Measurements from ENCODE around the gene HDAC7. TPM values are rescaled to one million over a fixed set of nuclear protein-coding genes. Genes with fewer than 3 reads are reported as not detected.

Gene HDAC7
- total and polyA plus RNA-seq, 4 donors: 49.3 to 119 (median 69.7) TPM

DNA sequence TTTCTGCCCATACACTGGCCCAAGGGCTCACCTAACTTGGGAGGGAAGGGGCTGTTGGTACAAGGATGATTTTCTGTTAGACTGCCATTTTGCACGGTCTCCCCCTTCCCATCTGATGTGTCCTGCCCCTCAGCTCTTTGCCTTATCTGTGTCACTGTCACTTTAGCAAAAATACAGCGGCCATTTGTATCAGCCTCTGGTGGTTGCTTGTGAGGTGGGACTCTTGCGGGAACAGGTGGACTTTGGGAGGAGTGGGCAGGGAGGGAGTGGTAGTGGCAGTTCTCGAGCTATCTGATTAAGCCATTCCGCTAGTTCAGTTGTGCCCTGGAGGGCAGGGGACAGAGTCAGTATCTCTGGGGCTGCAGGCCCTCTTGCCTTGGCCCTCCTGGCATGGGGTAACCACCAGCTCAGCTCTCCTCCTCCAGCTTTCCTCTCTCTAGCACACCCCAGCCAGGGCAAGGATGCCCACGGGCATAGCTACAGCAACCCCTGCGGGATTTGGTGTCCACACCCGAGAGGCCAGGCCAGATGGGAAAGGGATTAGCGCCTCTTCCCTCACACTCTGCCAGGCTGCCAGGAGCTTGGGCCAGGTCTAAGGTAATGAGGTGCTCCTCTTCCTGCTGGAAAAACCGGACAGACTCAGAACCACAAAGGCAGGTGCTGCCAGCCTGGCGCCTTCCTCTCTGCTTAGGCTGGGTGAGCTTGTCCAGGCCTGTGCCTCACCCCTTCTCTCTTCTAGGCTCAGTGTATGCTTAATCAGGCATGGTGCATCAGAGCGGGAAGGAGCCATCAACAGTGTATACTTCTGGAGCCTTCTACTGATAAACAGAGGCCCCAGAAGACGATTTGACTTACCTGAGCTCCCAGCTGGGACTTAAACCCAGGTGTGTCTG, 38.0 kb downstream of the HDAC7 start:
- Histone ChIP-seq H3K9me3 (ENCODE audit: control insufficient read depth in 4 of 4, insufficient read depth in 3 of 4, low read length in 3 of 4) (no peaks in the 10 kb centered on the region), H3K36me3 (ENCODE audit: control insufficient read depth in 4 of 4, insufficient read depth in 4 of 4, low read length in 4 of 4) (peaks cover 7 to 56% (median 26%) of the 10 kb centered on the region in 4 donors), H3K27ac (ENCODE audit: low read depth in 1 of 2, low read length in 1 of 2) (peak overlapping the region in 1 of 2 donors; percentile 26), H3K27me3 (ENCODE audit: control insufficient read depth in 3 of 3, insufficient read depth in 3 of 3, low read length in 2 of 3) (no peaks in the 10 kb centered on the region), H3K4me3 (no peak overlapping the region), H3K4me1 (ENCODE audit: control insufficient read depth in 5 of 5, insufficient read depth in 5 of 5, low read length in 5 of 5) (peaks cover 0 to 12% (median 0%) of the 10 kb centered on the region in 5 donors), H3K9ac (ENCODE audit: insufficient read depth in 1 of 2, low read length in 2 of 2) (no peak overlapping the region)
- 74 to 81% methylated on average over 13 of the region's 13 CpGs for WGBS, 2 donors
- TF ChIP-seq CTCF (IDR thresholded peaks at IDR 0.05; ENCODE audit: control extremely low read depth, extremely low read depth): no peak
- no peak for DNase-seq
- ATAC-seq (ENCODE audit: insufficient read depth, low FRiP score): no peak

DNA sequence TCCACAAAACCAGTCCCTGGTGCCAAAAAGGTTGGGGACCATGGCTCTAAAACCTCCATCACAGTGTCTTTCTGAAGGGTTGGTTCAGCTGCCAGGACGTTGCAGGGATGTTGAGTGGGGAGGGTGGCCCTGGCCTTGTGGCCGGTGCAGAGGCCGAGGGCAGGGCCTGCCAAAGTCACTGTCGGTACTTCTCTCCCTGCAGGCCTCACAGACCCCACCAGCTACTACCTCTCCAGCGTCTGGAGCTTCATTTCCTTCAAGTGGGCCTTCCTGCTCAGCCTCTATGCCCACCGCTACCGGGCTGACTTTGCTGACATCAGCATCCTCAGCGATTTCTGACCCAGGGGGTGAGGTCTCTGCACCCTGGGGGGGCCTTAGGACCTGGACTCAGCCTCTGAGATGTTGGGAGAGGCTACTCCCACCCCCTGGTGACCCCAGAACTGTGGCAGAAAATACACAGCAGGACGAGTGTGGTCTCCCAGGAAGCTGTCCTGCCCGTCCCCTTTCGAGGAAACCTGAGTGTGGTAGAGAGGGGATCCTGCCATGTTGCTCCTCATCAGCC, 39.7 kb downstream of the HDAC7 start:
- Histone ChIP-seq H3K27ac (ENCODE audit: low read depth in 1 of 2, low read length in 1 of 2) (no peak overlapping the region), H3K36me3 (ENCODE audit: control insufficient read depth in 4 of 4, insufficient read depth in 4 of 4, low read length in 4 of 4) (peaks cover 2 to 39% (median 11%) of the 10 kb centered on the region in 4 donors), H3K9me3 (ENCODE audit: control insufficient read depth in 4 of 4, insufficient read depth in 3 of 4, low read length in 3 of 4) (no peaks in the 10 kb centered on the region), H3K9ac (ENCODE audit: insufficient read depth in 1 of 2, low read length in 2 of 2) (no peak overlapping the region), H3K27me3 (ENCODE audit: control insufficient read depth in 3 of 3, insufficient read depth in 3 of 3, low read length in 2 of 3) (no peaks in the 10 kb centered on the region), H3K4me1 (ENCODE audit: control insufficient read depth in 5 of 5, insufficient read depth in 5 of 5, low read length in 5 of 5) (peaks cover 0 to 28% (median 0%) of the 10 kb centered on the region in 5 donors), H3K4me3 (no peak overlapping the region)
- no peak for TF ChIP-seq CTCF (IDR thresholded peaks at IDR 0.05; ENCODE audit: control extremely low read depth, extremely low read depth)
- ATAC-seq (ENCODE audit: insufficient read depth, low FRiP score) (no peak), DNase-seq (no peak)
- WGBS, 2 donors: 72 to 75% methylated on average over 11 of the region's 11 CpGs

DNA sequence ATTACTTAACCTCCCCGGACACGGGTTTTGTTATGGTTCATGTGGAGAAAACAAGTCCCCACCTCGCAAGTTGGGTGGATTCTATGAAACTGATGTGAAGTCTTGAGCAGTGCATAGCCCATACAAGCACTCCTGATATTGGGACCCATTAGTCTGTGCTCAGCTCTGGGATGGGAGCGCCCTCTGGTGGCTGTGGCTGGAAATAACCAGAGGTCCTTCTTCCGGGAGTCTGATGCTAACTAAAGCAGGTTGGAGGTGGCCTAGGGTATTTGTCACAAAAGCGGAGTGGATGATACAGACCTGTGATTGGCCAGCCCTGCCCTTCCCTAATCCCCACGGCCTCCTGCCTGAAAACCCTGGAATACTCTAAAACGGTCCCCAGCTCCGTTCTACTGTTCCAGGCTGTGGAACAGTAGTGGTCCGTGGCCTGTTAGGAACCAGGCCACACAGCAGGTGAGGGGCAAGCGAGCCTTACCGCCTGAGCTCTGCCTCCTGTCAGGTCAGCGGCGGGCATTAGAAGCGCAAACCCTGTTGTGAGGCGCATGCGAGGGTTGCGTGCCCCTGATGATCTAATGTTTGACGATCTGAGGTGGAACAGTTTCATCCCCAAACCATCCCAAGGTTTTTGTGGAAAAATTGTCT, 40.3 kb downstream of the HDAC7 start:
- TF ChIP-seq CTCF (IDR thresholded peaks at IDR 0.05; ENCODE audit: control extremely low read depth, extremely low read depth): peak; percentile 93
- 41 to 45% methylated on average over 19 of the region's 19 CpGs for WGBS, 2 donors
- H3K9ac ChIP-seq (ENCODE audit: insufficient read depth in 1 of 2, low read length in 2 of 2): no peak overlapping the region
- peaks cover 0 to 35% (median 8%) of the 10 kb centered on the region in 4 donors for H3K36me3 ChIP-seq (ENCODE audit: control insufficient read depth in 4 of 4, insufficient read depth in 4 of 4, low read length in 4 of 4)
- H3K27me3 ChIP-seq (ENCODE audit: control insufficient read depth in 3 of 3, insufficient read depth in 3 of 3, low read length in 2 of 3): no peaks in the 10 kb centered on the region
- no peaks in the 10 kb centered on the region for H3K9me3 ChIP-seq (ENCODE audit: control insufficient read depth in 4 of 4, insufficient read depth in 3 of 4, low read length in 3 of 4)
- peaks cover 0 to 33% (median 0%) of the 10 kb centered on the region in 5 donors for H3K4me1 ChIP-seq (ENCODE audit: control insufficient read depth in 5 of 5, insufficient read depth in 5 of 5, low read length in 5 of 5)
- no peak overlapping the region for H3K27ac ChIP-seq (ENCODE audit: low read depth in 1 of 2, low read length in 1 of 2)
- DNase-seq: peak; percentile 91
- no peak overlapping the region for H3K4me3 ChIP-seq
- ATAC-seq (ENCODE audit: insufficient read depth, low FRiP score): peak; percentile 63
